ENCODE measurements around the gene ASCC1.

The ASCC1 gene

GRCh38 chr10:72186258-72186981 is 29.7 kb downstream of the ASCC1 start:
- in situ Hi-C loops (cut with MboI; ENCODE audit: low pct_unique_long_range_greater_than_20kb, low sequenced_read_pairs, unreplicated experiment), result no loop called here
- no peak for DNase-seq (ENCODE audit: low spot score)

GRCh38 chr10:72184156-72184555 is 31.9 kb downstream of the ASCC1 start:
- TF ChIP-seq CTCF (IDR thresholded peaks at IDR 0.05; ENCODE audit: extremely low read depth, insufficient read depth, missing control alignments), result no peak

More at GRCh38 chr10:72186258-72186981, 29.7 kb downstream of the ASCC1 start:
- no peak for TF ChIP-seq CTCF (IDR thresholded peaks at IDR 0.05; ENCODE audit: extremely low read depth, insufficient read depth, missing control alignments)

GRCh38 chr10:72177454-72177853 is 38.6 kb downstream of the ASCC1 start:
- in situ Hi-C loops (cut with MboI; ENCODE audit: low pct_unique_long_range_greater_than_20kb, low sequenced_read_pairs, unreplicated experiment), result no loop called here
- no peak for DNase-seq (ENCODE audit: low spot score)
- no peak for TF ChIP-seq CTCF (IDR thresholded peaks at IDR 0.05; ENCODE audit: extremely low read depth, insufficient read depth, missing control alignments)

More at GRCh38 chr10:72184156-72184555, 31.9 kb downstream of the ASCC1 start:
- DNase-seq (ENCODE audit: low spot score), result no peak
- in situ Hi-C loops (cut with MboI; ENCODE audit: low pct_unique_long_range_greater_than_20kb, low sequenced_read_pairs, unreplicated experiment), result no loop called here

GRCh38 chr10:72176701-72177100 is 39.4 kb downstream of the ASCC1 start:
- in situ Hi-C loops (cut with MboI; ENCODE audit: low pct_unique_long_range_greater_than_20kb, low sequenced_read_pairs, unreplicated experiment), result no loop called here
- no peak for DNase-seq (ENCODE audit: low spot score)
- no peak for TF ChIP-seq CTCF (IDR thresholded peaks at IDR 0.05; ENCODE audit: extremely low read depth, insufficient read depth, missing control alignments)

DNA sequence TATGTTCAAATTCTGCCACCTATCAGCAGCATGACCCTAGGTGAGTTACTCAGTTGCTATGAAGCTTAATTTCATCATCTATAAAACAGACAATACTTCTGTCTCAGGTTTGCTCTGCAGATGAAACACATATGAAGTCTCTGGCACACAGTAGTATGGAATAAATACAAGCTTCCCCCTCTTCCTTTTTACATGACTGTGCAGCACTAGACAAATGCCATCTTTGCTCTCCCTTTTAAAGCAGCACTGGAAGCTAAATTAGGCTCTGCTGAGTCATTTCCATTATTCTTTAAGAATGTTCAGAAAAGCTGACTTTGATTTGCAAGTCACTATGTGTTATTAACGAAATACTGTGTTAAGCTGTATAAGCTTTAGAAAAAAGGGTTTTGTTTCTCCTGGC is 40.9 kb downstream of the ASCC1 start:
- no peak for DNase-seq (ENCODE audit: low spot score)
- in situ Hi-C loops (cut with MboI; ENCODE audit: low pct_unique_long_range_greater_than_20kb, low sequenced_read_pairs, unreplicated experiment), result no loop called here
- TF ChIP-seq CTCF (IDR thresholded peaks at IDR 0.05; ENCODE audit: extremely low read depth, insufficient read depth, missing control alignments), result no peak

- no peak for TF ChIP-seq CTCF (IDR thresholded peaks at IDR 0.05; ENCODE audit: extremely low read depth, insufficient read depth, missing control alignments)
- in situ Hi-C loops (cut with MboI; ENCODE audit: low pct_unique_long_range_greater_than_20kb, low sequenced_read_pairs, unreplicated experiment), result no loop called here
- no peak for DNase-seq (ENCODE audit: low spot score)
Observed at GRCh38 chr10:72174297-72174662, 41.8 kb downstream of the ASCC1 start.
